ACHN (cell line): ENCODE results near the gene IER3.
"Not testable (repeated sequence)": the region's sequence is repeated elsewhere in the genome, so short reads cannot be mapped to it uniquely, and the experiment has no call there.

ENCODE experiments used
- DNase-seq: peaks from one replicate; pipeline ENCODE4 v3.0.0-alpha.2; 2015
- in situ Hi-C: cut with HindIII; loops from 2 replicates; pipeline ENCODE4 v1.10.0; 2017; ENCODE audit warnings: low sequenced_read_pairs, low pct_ligation_motif_present, low pct_unique_long_range_greater_than_20kb

IER3 gene

GRCh38 chr6:30769853-30770524 lies 25.6 kb upstream of the IER3 start:
- DNase-seq = no peak
- in situ Hi-C loops = no loop called here

- DNase-seq = peak; percentile 92
- in situ Hi-C loops = no loop called here
These were observed 24.9 kb upstream of the IER3 start for GRCh38 chr6:30769088-30769852.

- DNase-seq = no peak
- in situ Hi-C loops = no loop called here
These were observed 24.3 kb upstream of the IER3 start for GRCh38 chr6:30768634-30769087.

- no peak for DNase-seq
- in situ Hi-C loops = no loop called here
These were observed 23.6 kb upstream of the IER3 start for GRCh38 chr6:30767944-30768301.

- DNase-seq = no peak
- in situ Hi-C loops = no loop called here
These were observed 23.0 kb upstream of the IER3 start for GRCh38 chr6:30767158-30767943.

GRCh38 chr6:30766461-30767157 lies 22.3 kb upstream of the IER3 start:
- in situ Hi-C loops = no loop called here

GRCh38 chr6:30765495-30765894 lies 21.1 kb upstream of the IER3 start:
- in situ Hi-C loops, DNase-seq: not testable (repeated sequence)

More at GRCh38 chr6:30766461-30767157, 22.3 kb upstream of the IER3 start:
- no peak for DNase-seq

- in situ Hi-C loops = not testable (repeated sequence)
These were observed 20.2 kb upstream of the IER3 start for GRCh38 chr6:30764490-30765043.

GRCh38 chr6:30763618-30764489 lies 19.5 kb upstream of the IER3 start:
- in situ Hi-C loops = no loop called here
- DNase-seq = peak; percentile 71

More at GRCh38 chr6:30764490-30765043, 20.2 kb upstream of the IER3 start:
- not testable (repeated sequence) for DNase-seq

- no peak for DNase-seq
- in situ Hi-C loops = no loop called here
These were observed 18.8 kb upstream of the IER3 start for GRCh38 chr6:30763155-30763617.

- DNase-seq = no peak
- in situ Hi-C loops = no loop called here
These were observed 17.6 kb upstream of the IER3 start for GRCh38 chr6:30761791-30762429.

- no peak for DNase-seq
- in situ Hi-C loops = no loop called here
These were observed 16.2 kb upstream of the IER3 start for GRCh38 chr6:30760549-30760948.

- in situ Hi-C loops = no loop called here
- DNase-seq = peak; percentile 92
These were observed 15.4 kb upstream of the IER3 start for GRCh38 chr6:30759575-30760239.

- no peak for DNase-seq
- in situ Hi-C loops = no loop called here
These were observed 13.0 kb upstream of the IER3 start for GRCh38 chr6:30757261-30757904.

GRCh38 chr6:30756405-30757003 lies 12.2 kb upstream of the IER3 start:
- DNase-seq, in situ Hi-C loops: not testable (repeated sequence)

- no peak for DNase-seq
- in situ Hi-C loops = no loop called here
These were observed 10.3 kb upstream of the IER3 start for GRCh38 chr6:30754631-30755030.
